A673 (cell line): ENCODE results near the gene MEGF6.

Experiments
- CTCF ChIP-seq: fragments of 300-800, 200-600 bp; sonication (generic); conservative IDR thresholded peaks from 2 replicates; pipeline ENCODE4 v1.5.1; 2017; ENCODE audit warnings: low read depth, mild to moderate bottlenecking, antibody characterized with exemption, low read length, moderate library complexity, mixed read lengths
- EZH2 ChIP-seq: fragments of 200-600 bp; sonication (generic); IDR thresholded peaks from 2 replicates; pipeline ENCODE4 v1.6.1; 2017; ENCODE audit warnings: borderline replicate concordance, low read depth, mild to moderate bottlenecking, mixed read lengths, antibody characterized with exemption, low read length; ENCODE audit not compliant: poor library complexity, severe bottlenecking

- no peak for TF ChIP-seq CTCF
- no peak for TF ChIP-seq EZH2
Measured at GRCh38 chr1:3640121-3640837, 29.0 kb upstream of the MEGF6 start.
